Measurements from ENCODE around the gene CCDC182. TPM values are rescaled to one million over a fixed set of nuclear protein-coding genes. Genes with fewer than 3 reads are reported as not detected.

The CCDC182 gene
- total RNA-seq, 4 donors from 2014 or later, result not detected

DNA sequence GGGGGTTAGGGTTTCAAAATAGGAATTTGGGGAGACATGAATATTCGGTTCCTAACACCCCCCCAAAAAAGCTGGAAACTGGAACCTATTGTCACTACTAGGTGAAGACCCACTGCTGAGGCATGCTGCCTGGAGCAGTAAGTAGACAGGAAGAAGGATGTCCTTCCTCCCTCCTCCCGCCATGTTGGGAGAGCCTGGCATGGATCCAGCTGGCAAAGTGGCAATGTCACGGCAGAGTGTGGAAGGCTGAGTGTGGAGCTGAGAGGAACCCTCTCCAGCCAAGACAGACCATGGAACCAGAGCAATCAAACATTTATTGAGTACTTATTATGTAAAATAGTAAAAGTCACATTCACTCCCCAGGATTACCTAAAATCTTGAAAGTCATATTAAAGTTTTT, 49.0 kb downstream of the CCDC182 start:
- no peaks in the 10 kb centered on the region for H3K9me3 ChIP-seq
- intact Hi-C loops (cut with DNase I), result no loop called here
- H3K36me3 ChIP-seq, result no peaks in the 10 kb centered on the region
- no peak for TF ChIP-seq POLR2A (IDR thresholded peaks at IDR 0.05)
- TF ChIP-seq, protein P1, sequence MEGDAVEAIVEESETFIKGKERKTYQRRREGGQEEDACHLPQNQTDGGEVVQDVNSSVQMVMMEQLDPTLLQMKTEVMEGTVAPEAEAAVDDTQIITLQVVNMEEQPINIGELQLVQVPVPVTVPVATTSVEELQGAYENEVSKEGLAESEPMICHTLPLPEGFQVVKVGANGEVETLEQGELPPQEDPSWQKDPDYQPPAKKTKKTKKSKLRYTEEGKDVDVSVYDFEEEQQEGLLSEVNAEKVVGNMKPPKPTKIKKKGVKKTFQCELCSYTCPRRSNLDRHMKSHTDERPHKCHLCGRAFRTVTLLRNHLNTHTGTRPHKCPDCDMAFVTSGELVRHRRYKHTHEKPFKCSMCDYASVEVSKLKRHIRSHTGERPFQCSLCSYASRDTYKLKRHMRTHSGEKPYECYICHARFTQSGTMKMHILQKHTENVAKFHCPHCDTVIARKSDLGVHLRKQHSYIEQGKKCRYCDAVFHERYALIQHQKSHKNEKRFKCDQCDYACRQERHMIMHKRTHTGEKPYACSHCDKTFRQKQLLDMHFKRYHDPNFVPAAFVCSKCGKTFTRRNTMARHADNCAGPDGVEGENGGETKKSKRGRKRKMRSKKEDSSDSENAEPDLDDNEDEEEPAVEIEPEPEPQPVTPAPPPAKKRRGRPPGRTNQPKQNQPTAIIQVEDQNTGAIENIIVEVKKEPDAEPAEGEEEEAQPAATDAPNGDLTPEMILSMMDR (IDR thresholded peaks at IDR 0.05), result no peak
- DNase-seq, result peak in 1 of 2 donors; percentile 15
- no peaks in the 10 kb centered on the region for H3K4me1 ChIP-seq
- H3K27ac ChIP-seq, result no peak overlapping the region
- WGBS, 2 donors, result 35 to 56% methylated on average over 3 of the region's 3 CpGs
- no peaks in the 10 kb centered on the region for H3K27me3 ChIP-seq
- H3K4me3 ChIP-seq (replicated peaks in 1 of 3), result no peak overlapping the region

Small RNAs within 50 kb of the gene (small RNA-seq; reads per million reads assigned to genes)
- not detected for gene RN7SKP94

Other genes with a start within 250 kb of the CCDC182 start
- 10 to 100 TPM; 23.6 to 44.3 (median 34.8) TPM for gene MRPS23, start 104.7 kb upstream of the CCDC182 start, total RNA-seq
- gene CUEDC1, start 210.1 kb upstream of the CCDC182 start, total RNA-seq, result 10 to 100 TPM; 25.6 to 32.3 (median 29.9) TPM
- 100 to 1,000 TPM in 1 of 4 donors, 10 to 100 TPM in 3; 88.5 to 147 (median 91.4) TPM for gene VEZF1, start 243.0 kb upstream of the CCDC182 start, total RNA-seq